Measurements from ENCODE around the gene TM2D1.

TM2D1 gene

GRCh38 chr1:61724813-61725694 is at the start of gene TM2D1:
TSS of gene TM2D1 (minus strand) at chr1:61725141. CDS start at chr1:61725120, 21 bp downstream.
- H3K4me3 ChIP-seq (ENCODE audit: low read depth, low read length): peak within 1 kb of the TSS; percentile 100
- no peak for TF ChIP-seq CTCF (IDR thresholded peaks at IDR 0.05; ENCODE audit: low read depth, low read length)

GRCh38 chr1:61770131-61770530 is 45.2 kb upstream of the TM2D1 start:
- TF ChIP-seq CTCF (IDR thresholded peaks at IDR 0.05; ENCODE audit: low read depth, low read length): no peak
- H3K4me3 ChIP-seq (ENCODE audit: low read depth, low read length): no peak overlapping the region

GRCh38 chr1:61757950-61758349 is 33.0 kb upstream of the TM2D1 start:
- H3K4me3 ChIP-seq (ENCODE audit: low read depth, low read length): no peak overlapping the region
- no peak for TF ChIP-seq CTCF (IDR thresholded peaks at IDR 0.05; ENCODE audit: low read depth, low read length)

- no peak overlapping the region for H3K4me3 ChIP-seq (ENCODE audit: low read depth, low read length)
- no peak for TF ChIP-seq CTCF (IDR thresholded peaks at IDR 0.05; ENCODE audit: low read depth, low read length)
These were observed 31.8 kb upstream of the TM2D1 start for GRCh38 chr1:61756773-61757172.

GRCh38 chr1:61754545-61754944 is 29.6 kb upstream of the TM2D1 start:
- no peak for TF ChIP-seq CTCF (IDR thresholded peaks at IDR 0.05; ENCODE audit: low read depth, low read length)
- no peak overlapping the region for H3K4me3 ChIP-seq (ENCODE audit: low read depth, low read length)

- H3K4me3 ChIP-seq (ENCODE audit: low read depth, low read length): no peak overlapping the region
- no peak for TF ChIP-seq CTCF (IDR thresholded peaks at IDR 0.05; ENCODE audit: low read depth, low read length)
These were observed 29.1 kb upstream of the TM2D1 start for GRCh38 chr1:61753998-61754508.

- no peak overlapping the region for H3K4me3 ChIP-seq (ENCODE audit: low read depth, low read length)
- TF ChIP-seq CTCF (IDR thresholded peaks at IDR 0.05; ENCODE audit: low read depth, low read length): no peak
These were observed 28.0 kb upstream of the TM2D1 start for GRCh38 chr1:61752921-61753389.
